GM18520 (cell line): ENCODE data around the gene PLXNA3.

Experiments used
- ATAC-seq: cut with Tn5 transposase; IDR thresholded peaks from one replicate; pipeline ENCODE4 v1.9.1; 2021; ENCODE audit not compliant: unreplicated experiment

The PLXNA3 gene

DNA sequence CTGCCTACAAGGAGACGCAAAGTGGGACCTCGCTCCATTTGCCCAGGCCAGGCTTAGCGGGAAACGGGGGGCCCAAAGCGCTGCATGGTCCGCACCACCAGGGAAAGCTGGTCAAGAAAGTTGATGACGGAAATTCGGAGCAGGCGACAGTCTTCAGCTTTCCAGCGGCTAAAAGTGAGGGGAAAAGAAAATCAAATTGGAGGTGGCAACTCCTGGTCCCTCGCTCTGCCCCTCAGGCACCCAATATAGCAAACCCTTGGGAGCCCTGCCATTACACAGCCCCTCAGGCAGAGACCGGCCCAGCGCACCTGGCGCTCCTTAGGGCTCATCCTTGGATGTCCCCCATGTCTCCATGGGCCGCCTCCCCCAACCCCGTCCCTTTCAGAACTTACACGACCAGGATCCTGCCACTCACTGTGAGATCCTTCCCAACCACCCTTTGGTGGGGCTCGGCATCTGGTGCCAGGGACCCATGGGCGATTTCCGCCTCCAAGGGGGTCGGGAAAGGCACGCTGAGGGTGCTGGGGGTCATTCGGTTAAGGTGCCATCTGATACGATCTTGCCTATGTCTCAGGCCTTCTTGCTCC lies 19.9 kb downstream of the PLXNA3 start:
- no peak for ATAC-seq

DNA sequence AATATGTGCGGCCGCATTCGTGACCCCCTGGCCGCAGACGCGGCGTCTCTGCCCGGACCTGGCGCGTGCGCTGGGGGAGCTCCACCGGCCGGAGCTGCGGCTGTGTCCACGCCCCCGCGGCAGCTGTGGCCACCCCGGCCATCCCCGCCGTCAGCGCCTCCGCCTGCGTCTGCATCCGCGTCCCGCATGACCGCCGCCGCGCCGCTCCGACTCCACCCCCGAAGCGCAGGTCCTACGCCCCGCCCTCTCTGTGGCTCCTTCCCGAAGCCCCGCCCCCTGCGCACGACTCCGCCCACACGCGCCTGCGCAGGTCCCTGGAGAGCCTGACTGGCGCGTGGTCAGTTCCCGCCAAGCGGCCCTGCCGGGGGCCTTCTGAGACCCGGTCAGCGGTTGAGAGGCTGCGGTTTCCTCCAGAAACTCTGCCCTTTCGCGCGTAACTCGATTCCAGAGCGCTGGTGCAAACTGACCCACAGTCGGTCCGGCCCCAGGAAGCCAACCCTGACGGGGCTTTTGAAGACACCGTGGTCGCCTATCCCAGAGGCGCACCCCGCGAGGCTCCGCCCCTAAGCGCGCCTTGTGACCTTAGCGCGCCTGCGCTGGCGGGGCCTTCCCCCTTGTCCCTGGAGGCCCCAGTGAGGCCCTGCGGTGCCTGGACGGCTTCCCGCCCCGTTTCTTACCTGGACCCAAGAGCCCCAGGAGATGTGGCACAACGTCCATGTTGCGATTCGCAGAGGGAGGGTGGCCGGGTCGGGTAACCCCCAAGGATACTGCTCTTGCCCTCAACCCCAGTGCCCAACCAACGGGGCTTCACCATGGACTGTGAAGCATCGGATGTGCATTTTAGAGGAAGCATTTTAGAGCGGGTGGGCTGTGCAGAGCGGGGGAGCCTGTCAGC lies 20.9 kb downstream of the PLXNA3 start, which contains the start of gene LAGE3:
LAGE3 (minus strand) TSS at position 554 of the 895 bp plus-strand sequence; CDS start at position 188, 366 bp downstream.
- ATAC-seq: peak; percentile 75

DNA sequence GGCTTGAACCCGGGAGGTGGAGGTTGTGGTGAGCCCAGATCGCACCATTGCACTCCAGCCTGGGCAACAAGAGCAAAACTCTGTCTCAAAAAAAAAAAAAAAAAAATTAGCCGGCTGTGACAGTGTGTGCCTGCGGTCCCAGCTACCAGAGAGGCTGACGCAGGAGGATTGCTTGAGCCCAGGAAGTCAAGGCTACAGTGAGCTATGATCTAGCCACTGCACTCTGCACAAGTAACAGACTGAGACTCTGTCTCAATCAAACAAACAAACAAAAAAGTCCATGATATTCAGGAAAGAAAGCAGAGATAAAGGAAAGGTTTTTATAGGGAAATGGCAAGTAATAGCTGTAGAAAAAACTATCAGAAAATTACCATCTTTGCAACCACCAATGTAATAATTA lies 23.1 kb downstream of the PLXNA3 start:
- no peak for ATAC-seq

DNA sequence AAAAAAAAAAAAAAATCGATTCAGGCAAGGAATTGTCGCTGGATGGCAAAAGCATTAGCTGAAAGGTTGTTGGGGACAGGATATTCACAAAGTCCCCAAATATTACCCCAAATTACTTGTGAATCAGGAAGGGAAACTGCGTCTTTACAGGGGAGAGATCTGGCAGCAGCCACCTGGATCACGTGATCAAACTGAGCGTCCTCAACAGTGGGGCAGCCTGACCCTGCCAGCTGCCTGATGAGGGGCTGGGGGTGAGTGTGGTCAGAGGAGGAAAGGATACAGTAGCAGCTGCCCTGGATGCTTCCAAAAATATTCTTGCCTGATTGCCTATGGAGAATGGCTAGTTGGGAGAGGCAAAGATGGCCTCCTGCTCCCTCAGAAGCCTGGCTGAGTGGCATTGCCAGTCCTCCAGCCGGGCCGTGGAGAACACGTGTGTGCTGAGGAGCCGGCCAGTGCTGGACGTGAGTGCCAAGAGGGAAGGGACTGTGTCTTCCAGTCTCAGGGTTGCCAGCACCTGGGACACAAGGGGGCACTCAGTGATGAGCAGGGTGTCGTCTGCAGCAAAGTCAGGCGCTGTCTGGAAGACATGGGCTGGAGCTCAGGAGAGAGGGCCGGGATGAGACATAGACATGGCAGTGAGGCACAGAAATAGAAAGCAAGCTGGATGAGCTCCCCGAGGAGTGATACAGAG lies 24.0 kb downstream of the PLXNA3 start:
- no peak for ATAC-seq

DNA sequence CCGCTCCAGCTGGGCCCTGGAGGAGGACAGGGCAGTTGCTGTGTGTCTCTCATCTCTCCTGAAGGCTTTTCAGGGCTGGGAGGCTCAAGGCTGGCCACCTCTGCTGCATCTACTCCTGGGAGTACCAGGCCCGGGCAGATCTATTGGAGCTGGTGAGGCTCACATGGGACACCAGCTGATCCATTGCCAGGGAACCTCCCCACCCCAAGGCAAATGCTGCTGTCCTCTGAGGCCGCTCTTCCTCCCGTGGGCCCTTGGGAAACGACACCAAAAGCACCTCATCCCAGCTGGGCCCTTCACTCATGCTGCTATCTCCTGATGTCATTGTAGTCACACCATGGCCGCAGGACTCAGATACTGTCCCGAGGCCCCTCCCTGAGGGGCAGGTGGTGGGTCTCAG lies 24.7 kb downstream of the PLXNA3 start:
- ATAC-seq: no peak

DNA sequence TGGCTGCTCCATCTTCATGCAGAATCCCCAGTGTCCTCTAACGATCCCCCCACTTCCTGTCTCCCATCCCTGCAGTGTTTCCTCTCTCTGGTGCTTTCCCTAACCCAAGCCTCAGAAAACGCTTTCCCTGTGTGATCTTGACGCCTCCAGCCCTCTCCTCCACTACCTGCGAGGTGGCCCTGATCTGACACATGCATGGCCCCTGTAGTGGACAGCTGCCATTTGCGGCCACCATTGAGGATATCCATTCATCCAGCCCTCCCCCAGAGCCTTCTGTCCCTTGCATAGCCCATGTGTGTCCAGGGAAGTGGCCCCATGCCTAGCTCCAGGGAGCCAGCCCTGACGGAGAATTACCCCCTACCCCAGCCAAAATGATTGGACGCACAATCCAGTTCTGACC lies 25.2 kb downstream of the PLXNA3 start:
- ATAC-seq: no peak

DNA sequence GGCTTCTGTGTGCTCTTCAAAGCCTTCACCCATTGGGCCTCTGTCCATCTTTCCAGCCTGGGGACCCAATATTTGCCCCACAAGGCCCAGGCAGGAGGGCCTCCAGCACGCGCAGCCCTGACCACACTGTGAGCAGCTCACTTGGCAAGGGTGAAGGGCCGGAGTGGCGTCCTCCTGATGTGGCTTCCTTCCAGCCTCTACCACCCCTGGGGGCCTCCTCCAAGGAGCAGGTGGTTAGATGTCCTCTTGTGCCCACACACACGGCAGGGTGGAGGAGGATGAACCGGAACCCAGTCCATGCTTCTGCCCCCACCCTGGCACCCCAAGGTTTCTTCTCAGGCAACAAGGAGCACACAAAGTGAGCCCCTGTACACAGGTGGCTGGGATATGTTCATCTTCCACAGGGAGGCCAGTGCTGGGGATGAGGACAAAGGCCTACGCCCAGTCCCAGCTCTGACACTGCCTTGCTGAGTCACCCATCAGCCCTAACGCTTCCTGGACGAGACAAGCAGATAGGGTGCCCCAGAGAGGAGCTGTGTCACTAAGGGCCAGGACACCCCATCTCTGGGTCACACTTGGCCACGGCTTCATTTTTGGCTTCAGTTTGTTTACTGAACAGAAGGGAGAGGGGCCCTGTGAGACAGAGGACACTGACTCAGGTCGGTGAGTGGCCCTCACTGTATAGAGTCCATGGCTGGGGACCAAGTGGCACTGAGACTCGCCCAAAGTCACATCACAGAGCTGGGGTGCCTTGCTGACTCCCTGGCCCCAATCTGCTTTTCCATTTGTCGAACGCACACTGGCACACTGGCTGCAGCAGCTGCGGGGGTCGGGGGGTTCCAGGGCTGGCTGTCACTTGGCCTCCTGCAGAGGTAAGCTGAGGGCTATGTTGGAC lies 26.4 kb downstream of the PLXNA3 start:
- no peak for ATAC-seq

DNA sequence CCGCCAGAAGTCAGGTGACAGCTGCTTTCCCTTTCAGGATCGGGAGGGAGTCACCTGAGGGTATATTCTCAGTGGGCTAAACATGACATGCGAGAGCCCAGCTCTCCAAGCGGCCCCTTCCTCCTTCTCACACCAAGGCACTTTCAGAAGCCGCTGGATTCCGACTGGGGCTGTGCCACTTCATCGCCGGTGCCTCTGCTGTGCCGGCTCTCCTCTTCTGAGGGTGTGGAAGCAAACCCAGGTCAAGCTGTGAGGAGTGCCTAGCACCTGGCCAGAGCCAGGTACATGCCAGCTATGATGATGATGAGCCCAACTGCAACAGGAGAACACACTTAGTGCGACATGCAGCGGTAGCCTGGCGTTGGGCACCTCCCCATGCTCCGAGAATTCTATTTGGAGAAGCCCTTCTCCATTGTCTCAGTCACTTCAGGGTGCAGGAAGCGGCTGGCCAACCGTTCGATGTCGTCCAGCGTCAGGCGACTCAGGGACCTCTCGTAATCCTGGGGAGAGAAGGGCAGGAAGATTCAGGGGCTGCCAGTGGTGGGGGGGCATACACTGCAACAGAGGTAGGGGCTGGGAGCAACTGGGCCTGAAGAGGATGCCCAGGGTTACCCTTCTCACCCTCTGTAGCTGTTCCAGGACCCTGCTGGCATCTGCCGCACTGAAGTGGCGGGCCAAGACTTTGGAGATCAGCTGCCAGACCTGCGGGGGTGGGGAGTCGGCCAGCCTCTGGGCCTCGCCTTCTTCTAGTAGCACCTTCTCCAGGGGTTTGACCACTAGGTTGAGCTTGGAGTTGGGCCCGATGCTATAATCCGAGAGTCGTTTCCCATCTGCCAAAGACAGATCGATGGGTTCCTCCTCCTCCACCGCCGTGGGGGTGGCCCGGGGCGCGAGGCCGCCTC lies 27.3 kb downstream of the PLXNA3 start:
- no peak for ATAC-seq

DNA sequence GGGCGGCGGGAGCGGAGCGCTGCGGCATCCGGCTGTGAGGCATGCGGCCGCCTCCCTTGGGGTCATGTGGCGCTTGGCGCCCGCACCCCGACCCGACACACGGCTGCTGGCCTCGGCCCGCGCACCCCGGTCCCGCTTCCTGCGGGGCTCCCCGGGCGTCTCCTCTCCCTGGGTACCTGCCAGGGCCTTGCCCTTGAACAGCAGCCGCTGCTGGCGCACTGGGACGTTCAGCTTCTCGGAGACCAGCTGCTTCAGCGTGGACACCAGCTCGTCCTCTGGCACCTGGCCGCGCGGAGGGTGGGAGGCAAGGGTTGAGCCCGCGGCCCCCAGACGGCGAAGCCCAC lies 27.9 kb downstream of the PLXNA3 start:
- ATAC-seq: no peak

DNA sequence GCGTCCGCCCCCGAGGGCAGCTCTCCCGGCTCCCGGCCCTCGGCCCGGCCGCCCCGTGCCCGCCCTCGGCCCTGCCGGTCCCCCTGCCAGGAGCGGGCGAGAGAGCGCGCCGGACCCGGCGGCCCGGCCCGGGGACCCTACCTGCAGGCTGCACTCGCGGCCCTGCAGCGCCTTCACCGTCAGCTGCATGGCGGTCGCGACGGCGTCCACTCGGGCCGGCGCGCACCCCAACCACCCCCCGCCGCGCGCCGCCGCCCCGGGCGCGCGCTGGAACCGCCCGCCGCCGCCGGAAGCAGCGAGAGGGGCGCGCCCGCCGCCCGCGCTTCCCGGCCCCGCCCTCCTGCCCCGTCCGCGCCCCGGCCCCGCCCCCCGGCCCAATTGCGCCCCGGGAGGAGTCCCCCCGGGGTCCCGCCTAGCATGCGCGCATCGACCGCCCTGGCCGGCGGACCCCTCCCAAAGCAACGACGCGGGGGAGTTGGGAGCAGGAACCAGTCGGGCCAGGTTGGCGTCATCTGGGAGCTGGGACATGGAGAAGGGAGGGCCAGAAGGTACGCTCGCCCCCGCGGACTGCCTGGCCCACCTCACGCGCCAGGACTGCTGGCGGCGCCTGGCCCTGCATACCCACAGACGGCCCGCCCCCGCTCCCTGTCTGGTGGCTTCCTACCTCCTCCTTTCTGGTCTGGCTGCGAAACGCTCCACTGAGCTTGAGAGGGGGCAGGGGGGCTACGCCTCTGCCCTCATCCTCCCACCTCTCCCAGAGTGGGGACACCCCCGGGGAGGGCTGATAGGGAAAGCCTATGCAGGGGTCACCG lies 28.5 kb downstream of the PLXNA3 start, which contains the start of gene UBL4A:
UBL4A (minus strand) TSS at position 220 of the 812 bp plus-strand sequence; CDS start at position 189, 31 bp downstream.
- peak; percentile 26 for ATAC-seq

DNA sequence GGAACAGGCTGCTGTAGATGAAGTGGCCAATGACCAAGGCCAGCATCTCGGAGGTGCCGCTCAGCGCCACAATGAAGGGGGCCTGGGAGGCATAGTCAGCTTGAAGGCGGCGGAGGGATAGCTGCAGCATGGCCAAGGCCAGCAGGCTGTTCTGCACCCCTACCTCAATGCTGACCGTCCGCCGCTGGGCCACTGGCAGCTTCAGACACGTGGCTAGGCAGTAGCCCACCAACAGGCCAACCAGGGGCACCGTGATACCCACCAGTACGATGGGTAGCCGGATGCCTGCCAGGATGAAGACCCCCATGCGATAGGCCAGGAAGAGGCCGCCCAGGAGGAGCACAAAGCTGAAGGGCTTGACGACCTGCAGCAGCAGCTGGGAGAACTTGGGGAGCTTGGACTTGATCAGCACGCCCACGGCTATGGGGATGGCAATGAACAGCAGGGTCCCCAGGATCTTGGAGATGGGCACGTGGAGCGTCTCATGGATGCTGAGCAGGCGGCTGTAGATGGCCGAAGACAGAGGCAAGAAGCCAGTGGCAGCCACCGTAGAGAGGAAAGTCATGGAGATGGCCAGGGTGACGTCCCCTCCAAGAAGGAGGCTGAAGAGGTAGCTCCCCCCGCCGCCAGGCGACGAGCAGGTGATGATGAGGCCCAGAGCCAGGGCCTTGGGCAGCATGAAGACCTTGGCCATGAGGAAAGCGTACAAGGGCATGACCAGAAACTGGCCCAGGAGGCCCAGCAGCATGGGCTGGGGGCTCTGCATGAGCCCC lies 29.6 kb downstream of the PLXNA3 start:
- ATAC-seq: no peak

DNA sequence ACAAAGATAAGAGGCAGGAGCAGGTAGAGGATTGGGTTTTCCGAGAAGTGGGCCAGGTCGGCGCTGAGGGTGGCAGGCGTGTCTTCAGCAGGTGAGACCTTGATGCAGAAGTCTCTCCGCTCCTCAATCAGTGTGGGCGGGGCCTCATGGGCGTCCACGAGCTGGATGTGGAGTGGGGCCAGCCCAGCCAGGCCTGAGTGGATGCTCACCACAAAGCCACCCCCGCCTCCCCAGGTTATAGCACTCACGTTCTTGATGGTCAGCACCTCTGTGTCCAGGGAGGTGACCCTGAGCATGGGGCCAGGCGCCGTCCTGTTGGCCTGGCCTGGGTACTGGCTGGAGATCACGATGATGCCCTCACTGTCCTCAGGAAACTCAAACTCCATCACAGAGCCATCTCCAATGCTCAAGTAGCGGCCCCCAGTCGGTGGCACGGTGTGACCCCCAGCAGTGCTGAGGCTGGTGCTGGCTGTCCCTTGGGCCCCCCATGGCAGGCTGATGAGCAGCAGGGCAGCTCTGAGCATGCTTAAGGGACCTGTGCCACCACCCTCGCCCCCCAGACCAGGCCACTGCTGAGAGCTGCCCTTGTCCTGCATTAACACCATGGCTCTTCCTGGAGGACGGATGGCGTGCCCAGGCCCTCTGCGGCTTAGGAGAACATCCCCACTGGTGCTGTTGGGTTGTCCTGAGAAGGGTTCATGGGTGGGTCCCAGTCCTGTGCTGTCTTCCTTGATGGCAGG lies 30.4 kb downstream of the PLXNA3 start:
- no peak for ATAC-seq

DNA sequence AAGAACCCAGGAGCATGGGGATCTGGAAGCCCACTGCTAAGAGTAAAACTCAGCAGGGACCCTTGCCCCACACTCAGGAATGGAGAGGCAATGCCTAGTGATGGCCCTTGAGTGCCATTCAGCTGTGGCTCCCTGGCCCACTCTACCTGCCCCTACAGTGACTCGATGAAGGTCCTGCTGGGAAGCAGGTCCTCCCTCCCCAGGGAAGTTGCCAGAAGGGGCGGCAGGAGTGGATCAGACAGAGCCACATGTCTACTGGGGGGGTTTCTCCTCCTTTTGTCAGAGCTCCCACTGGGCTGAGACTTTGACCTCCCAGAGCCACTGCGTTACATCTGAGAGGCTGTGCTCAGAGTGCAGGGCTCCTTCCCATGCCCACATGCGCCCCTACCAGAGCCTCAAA lies 31.1 kb downstream of the PLXNA3 start:
- no peak for ATAC-seq

DNA sequence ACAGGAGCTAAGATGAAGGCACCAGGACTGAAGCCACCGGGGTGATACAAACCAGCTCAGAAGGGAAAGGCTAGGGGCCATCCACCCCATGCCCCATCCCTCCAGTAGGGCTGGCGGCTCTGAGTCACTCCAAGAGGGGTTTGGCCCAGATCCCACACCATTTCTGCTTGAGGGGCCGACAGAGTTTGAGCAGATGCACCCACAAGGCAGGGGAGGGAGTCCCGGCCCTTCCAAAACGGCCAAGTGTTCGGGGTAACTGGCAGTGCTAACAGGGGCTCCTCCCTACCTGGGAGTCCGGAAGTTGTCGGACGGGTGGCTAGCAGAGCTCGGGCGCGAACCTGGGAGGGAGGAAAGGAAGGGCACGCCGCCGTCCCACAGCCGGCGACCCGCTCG lies 31.9 kb downstream of the PLXNA3 start:
- ATAC-seq: peak; percentile 4

DNA sequence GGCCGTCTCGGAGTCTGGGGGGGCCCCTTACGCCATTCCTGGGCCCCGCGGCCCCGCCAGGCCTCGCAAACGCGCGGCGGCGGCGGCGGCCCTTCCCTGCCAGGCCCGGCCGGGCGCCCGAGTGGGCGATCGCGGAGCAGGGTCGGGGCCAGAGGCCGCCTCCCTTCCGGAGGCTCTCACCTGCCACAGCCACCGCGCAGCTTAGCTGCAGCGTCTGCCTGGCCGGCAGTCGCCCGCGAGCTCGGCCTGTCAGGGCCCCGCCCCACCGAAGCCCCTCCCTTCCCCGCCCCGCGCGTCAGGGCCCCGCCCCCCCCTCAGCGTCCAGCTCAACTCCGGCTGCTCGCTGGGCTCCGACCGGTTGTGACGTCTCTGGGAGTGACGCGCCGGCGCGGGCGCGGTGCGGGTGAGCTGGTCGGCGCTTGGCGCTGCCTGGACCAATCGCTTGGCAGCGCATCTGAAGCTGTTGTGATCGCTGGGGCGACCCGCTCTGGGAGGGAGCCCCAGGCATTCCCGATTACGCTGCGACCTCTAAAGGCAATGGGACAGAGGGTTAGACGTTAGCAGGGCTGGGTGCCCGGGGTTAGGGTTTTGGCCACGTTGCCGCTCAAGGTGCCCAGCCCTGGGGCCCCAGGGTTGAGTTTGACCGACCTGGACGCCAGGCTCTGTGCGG lies 32.5 kb downstream of the PLXNA3 start, which contains the start of gene SLC10A3:
SLC10A3 (minus strand) TSS at position 216 of the 670 bp plus-strand sequence. CDS start 1,689 bp downstream, outside the sequence.
- peak; percentile 82 for ATAC-seq

DNA sequence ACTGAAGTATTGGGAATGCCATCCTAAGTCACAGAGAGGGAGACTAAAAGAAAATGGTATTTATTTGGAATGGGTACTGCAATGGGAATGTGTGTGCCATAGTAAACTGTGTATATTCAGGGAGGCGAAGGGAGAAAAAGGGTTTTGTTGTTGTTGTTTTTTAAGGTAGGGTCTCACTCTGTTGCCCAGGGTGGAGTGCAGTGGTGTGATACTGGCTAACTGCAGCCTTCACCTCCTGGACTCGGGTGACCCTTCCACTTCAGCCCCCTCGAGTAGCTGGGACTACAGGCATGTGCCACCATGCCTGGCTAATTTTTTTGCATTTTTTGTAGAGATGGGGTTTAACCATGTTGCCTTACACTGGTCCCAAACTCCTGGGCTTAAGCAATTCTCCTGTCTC lies 36.6 kb downstream of the PLXNA3 start:
- ATAC-seq: no peak

DNA sequence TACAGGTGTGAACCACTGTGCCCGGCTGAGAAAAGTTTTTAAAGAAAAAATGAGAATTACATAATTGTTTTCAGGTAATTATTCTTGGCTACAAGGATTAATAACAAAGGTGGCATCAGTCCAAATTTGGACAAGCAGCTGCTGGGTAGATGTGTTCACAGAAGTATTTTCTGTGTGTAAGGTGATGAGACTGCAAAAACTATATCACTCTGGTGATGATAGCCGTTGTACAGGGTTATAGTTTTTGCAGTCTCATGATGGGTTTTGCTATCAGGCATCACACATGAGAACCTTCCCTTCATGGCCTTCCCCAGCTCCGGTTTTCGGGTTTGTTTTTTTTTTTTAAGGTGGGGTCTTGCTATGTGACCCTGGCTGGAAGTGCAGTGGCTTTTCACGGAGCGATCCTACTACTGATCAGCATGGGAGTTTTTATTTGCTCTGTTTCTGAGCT lies 37.4 kb downstream of the PLXNA3 start:
- no peak for ATAC-seq
